Measurements from ENCODE around the gene NCLN.

- no peak for TF ChIP-seq SUZ12 (IDR thresholded peaks at IDR 0.05; ENCODE audit: extremely low read depth, insufficient read depth, insufficient read length)
- no peak for TF ChIP-seq YY1 (IDR thresholded peaks at IDR 0.05; ENCODE audit: insufficient read depth, insufficient read length)
- no peak for TF ChIP-seq ZNF274 (IDR thresholded peaks at IDR 0.05; ENCODE audit: low read depth, low read length)
Observed at GRCh38 chr19:3229888-3230496, 44.3 kb downstream of the NCLN start.

Measured in NT2/D1 (cell line).